Thyroid gland (tissue), 4 donors: Measurements from ENCODE around the gene NTN1. TPM values are rescaled to one million over a fixed set of nuclear protein-coding genes. Genes with fewer than 3 reads are reported as not detected.

ENCODE experiments used
- DNase-seq, 2 donors: peaks; one replicate each; pipeline ENCODE4 v3.0.0-alpha.2; 2019
- H3K27ac ChIP-seq, 3 donors: fragments of 200-600 bp; sonication (generic); 1 replicate in 2 of 3; 2 replicates in 1 of 3; pipeline ENCODE4 v1.5.1; 2016 to 2019; ENCODE audit warnings: mild to moderate bottlenecking in 1 of 3, moderate library complexity in 1 of 3
- H3K27me3 ChIP-seq: fragments of 200-600 bp; sonication (generic); one replicate; pipeline ENCODE4 v1.5.1; 2019
- H3K36me3 ChIP-seq, 2 donors: fragments of 200-600 bp; sonication (generic); one replicate each; pipeline ENCODE4 v1.5.1; 2016 to 2019
- H3K4me1 ChIP-seq, 2 donors: fragments of 200-600 bp; sonication (generic); one replicate each; pipeline ENCODE4 v1.5.1; 2017 to 2019
- H3K4me3 ChIP-seq, 3 donors: fragments of 200-600 bp; sonication (generic); replicated peaks in 1 of 3; 1 replicate in 2 of 3; 2 replicates in 1 of 3; pipeline ENCODE4 v1.5.1; 2016; ENCODE audit warnings: mild to moderate bottlenecking in 1 of 3
- H3K9me3 ChIP-seq: fragments of 200-600 bp; sonication (generic); one replicate; pipeline ENCODE4 v1.5.1; 2017
- POLR2A ChIP-seq, 2 donors: fragments of 450-650 bp; IDR thresholded peaks; one replicate each; pipeline ENCODE4 v1.6.1; 2017; ENCODE audit warnings: antibody characterized with exemption in 2 of 2, mild to moderate bottlenecking in 2 of 2, moderate library complexity in 1 of 2
- WGBS, 2 donors: methylation state at CpG; one replicate each; pipeline ENCODE4 v1.1.5; 2017; 5-methylcytosine and 5-hydroxymethylcytosine counted together
- intact Hi-C: fragments of 100-400 bp; cut with DNase I; formaldehyde crosslinking; loops from one replicate; pipeline ENCODE4 v1.15.1; 2023
- total RNA-seq, 4 donors: library from RNA; depleted of rRNA; stranded (reverse); fragments of >200 nt; gene quantifications; one replicate each; pipeline ENCODE4 v1.2.3, GENCODE V29; 2016
- TF ChIP-seq, protein P1 (sequence below), 6 experiments: fragments of 200-600 bp in 3 of 6; fragments of 450-650 bp in 3 of 6; sonication (generic) in 3 of 6; IDR thresholded peaks; one replicate each; pipeline ENCODE4 v1.5.1; 2016 to 2019; ENCODE audit warnings: antibody characterized with exemption in 6 of 6, mild to moderate bottlenecking in 2 of 6, inconsistent platforms in 1 of 6, moderate library complexity in 1 of 6

NTN1 gene
- total RNA-seq, 4 donors from 2014 or later: 4.1 to 9.2 (median 7.1) TPM

DNA sequence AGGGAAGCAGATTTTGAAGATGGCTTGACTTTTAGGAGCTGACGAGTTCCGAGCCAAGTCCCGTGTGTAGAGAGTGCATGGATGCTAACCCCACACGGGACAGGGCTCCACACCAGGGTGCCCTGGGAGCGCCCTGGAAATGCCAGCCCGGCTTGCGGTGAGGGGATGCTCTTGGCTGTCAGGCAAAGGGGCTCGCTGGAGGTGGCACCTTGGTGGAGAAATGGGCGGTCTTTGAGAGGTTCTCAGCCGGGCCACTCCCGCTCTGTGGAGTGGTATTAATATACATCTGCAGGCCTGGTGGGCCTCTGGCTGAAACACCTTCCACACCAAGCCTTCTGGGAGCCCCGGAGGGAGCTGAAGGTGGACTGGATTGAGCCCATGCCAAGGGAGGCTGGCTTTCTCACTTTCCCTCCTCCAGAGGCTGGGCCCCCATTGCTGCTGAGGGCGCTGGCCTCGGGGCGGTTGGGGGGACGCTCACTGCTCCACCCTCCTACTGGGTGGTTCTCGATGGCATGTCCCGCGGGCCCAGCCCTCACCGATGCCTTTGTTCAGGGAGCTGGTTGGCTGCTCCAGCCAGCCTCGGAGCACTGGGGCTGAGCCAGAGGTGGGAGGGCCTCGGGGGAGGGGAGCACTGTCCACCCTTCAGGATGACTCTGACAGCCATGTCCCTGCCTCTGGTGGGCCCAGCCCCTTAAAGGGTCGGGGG is 210.3 kb downstream of the NTN1 start:
- H3K36me3 ChIP-seq: no peaks in the 10 kb centered on the region
- no peak overlapping the region for H3K4me3 ChIP-seq
- H3K9me3 ChIP-seq: no peaks in the 10 kb centered on the region
- WGBS, 2 donors: 87 to 91% methylated on average over 3 to 10 of the region's 23 CpGs
- no peaks in the 10 kb centered on the region for H3K4me1 ChIP-seq
- intact Hi-C loops: no loop called here
- H3K27me3 ChIP-seq: no peaks in the 10 kb centered on the region
- DNase-seq: no peak
- no peak for TF ChIP-seq POLR2A (IDR thresholded peaks at IDR 0.05)
- TF ChIP-seq, protein P1, sequence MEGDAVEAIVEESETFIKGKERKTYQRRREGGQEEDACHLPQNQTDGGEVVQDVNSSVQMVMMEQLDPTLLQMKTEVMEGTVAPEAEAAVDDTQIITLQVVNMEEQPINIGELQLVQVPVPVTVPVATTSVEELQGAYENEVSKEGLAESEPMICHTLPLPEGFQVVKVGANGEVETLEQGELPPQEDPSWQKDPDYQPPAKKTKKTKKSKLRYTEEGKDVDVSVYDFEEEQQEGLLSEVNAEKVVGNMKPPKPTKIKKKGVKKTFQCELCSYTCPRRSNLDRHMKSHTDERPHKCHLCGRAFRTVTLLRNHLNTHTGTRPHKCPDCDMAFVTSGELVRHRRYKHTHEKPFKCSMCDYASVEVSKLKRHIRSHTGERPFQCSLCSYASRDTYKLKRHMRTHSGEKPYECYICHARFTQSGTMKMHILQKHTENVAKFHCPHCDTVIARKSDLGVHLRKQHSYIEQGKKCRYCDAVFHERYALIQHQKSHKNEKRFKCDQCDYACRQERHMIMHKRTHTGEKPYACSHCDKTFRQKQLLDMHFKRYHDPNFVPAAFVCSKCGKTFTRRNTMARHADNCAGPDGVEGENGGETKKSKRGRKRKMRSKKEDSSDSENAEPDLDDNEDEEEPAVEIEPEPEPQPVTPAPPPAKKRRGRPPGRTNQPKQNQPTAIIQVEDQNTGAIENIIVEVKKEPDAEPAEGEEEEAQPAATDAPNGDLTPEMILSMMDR (IDR thresholded peaks at IDR 0.05): no peak
- H3K27ac ChIP-seq: no peak overlapping the region

DNA sequence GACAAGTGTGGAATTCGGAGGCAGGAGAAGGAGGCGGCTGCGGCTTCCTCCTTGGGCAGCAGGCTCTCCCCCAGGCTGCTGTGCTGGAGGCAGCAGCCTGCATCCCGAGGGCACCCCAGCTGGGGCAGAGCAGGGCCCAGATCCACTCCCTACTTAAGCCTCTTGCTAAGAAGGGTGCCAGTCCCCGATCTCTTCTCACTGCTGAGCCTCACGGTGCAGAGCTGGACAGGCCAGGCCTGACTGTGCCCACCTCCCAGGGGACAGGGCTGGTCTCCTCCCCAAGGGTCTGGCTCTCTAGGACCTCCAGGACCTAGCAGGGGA is 210.8 kb downstream of the NTN1 start:
- TF ChIP-seq POLR2A (IDR thresholded peaks at IDR 0.05): no peak
- TF ChIP-seq, protein P1 (IDR thresholded peaks at IDR 0.05): no peak
- H3K4me1 ChIP-seq: no peaks in the 10 kb centered on the region
- no peaks in the 10 kb centered on the region for H3K36me3 ChIP-seq
- H3K27me3 ChIP-seq: no peaks in the 10 kb centered on the region
- H3K9me3 ChIP-seq: no peaks in the 10 kb centered on the region
- intact Hi-C loops: no loop called here
- no peak overlapping the region for H3K27ac ChIP-seq
- WGBS, 2 donors: 87 to 88% methylated on average over 5 to 6 of the region's 6 CpGs
- no peak for DNase-seq
- H3K4me3 ChIP-seq: no peak overlapping the region

DNA sequence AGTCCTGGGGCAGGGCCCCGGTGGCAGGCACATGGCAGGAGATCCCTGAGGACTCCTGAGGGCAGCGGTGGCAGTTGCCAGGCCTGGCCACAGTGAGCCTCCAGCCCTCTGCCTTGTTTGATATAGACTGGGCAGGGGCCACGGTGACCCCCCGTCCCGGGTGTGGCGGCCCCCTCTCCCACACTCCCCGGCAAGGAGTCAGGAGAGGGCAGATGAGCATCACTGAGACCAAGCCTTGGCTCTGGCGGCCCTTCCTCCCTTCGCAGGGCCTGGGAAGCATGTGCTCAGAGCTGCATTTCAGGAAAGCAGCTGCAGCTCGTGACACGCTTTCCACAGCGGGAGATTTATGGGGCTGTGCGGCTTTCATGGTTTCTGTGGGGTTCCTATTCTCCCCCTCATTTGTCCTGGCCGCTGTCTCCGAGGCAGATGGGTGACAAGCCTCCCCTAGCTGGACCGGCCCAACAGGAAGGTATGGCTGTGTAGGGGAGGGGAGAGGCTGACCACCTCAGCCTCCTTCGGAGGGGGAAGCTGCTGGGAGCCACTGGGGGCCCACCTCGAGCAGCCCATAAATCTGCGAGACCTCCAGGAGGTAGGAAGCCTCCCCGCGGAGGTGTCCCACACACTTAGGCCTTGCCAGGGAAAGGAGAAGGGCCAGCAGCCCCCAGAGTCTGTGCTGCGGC is 211.4 kb downstream of the NTN1 start:
- H3K4me3 ChIP-seq: no peak overlapping the region
- H3K36me3 ChIP-seq: no peaks in the 10 kb centered on the region
- H3K4me1 ChIP-seq: no peaks in the 10 kb centered on the region
- DNase-seq: no peak
- no peaks in the 10 kb centered on the region for H3K9me3 ChIP-seq
- no peaks in the 10 kb centered on the region for H3K27me3 ChIP-seq
- intact Hi-C loops: no loop called here
- WGBS, 2 donors: 83 to 96% methylated on average over 9 of the region's 22 CpGs
- TF ChIP-seq POLR2A (IDR thresholded peaks at IDR 0.05): no peak
- TF ChIP-seq, protein P1 (IDR thresholded peaks at IDR 0.05): no peak
- no peak overlapping the region for H3K27ac ChIP-seq

DNA sequence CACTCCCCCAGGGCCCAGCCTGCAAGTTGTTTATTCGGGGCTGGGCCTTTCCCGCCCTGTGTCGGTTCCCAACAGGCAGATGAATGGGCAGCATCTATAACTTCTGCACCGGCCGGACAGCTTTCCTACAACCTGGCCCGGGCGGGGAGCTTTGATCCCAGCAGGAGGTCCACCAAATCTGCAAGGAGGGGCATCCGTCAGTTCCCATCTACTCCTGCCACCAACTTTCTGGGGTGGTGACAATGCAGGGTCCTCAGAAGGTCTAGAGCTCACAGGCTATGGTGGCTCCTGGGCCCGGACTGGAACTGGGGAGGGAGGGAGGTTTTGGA is 211.9 kb downstream of the NTN1 start:
- H3K4me1 ChIP-seq: no peaks in the 10 kb centered on the region
- no peaks in the 10 kb centered on the region for H3K9me3 ChIP-seq
- 66 to 80% methylated on average over 3 to 8 of the region's 9 CpGs for WGBS, 2 donors
- intact Hi-C loops: no loop called here
- no peak for TF ChIP-seq POLR2A (IDR thresholded peaks at IDR 0.05)
- TF ChIP-seq, protein P1 (IDR thresholded peaks at IDR 0.05): no peak
- no peak for DNase-seq
- no peak overlapping the region for H3K27ac ChIP-seq
- no peaks in the 10 kb centered on the region for H3K36me3 ChIP-seq
- no peak overlapping the region for H3K4me3 ChIP-seq
- H3K27me3 ChIP-seq: no peaks in the 10 kb centered on the region

DNA sequence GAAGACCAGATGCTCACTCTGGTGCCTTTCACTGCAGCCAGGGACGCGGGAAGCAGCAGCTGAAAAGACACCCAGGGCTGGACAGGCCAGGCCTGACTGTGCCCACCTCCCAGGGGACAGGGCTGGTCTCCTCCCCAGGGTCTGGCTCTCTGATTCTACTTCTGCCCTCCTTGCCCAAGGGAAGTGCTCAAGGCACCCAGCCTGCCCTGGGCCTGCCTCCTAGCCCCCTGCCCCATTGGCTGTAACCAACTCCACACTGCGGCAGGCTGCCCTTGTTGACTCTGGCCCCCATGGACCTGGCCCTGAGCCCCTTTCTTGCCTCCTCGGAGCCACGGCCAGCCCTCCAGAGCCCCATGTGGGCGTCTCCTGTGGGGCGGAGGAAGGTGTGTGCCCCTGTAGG is 212.5 kb downstream of the NTN1 start:
- TF ChIP-seq POLR2A (IDR thresholded peaks at IDR 0.05): no peak
- TF ChIP-seq, protein P1 (IDR thresholded peaks at IDR 0.05): no peak
- Histone ChIP-seq H3K4me1 (no peaks in the 10 kb centered on the region), H3K27ac (no peak overlapping the region), H3K27me3 (no peaks in the 10 kb centered on the region), H3K9me3 (no peaks in the 10 kb centered on the region), H3K36me3 (no peaks in the 10 kb centered on the region), H3K4me3 (no peak overlapping the region)
- 82 to 100% methylated on average over 2 to 7 of the region's 7 CpGs for WGBS, 2 donors
- intact Hi-C loops: no loop called here
- DNase-seq: no peak
